ENCODE measurements around the gene IST1. TPM values are rescaled to one million over a fixed set of nuclear protein-coding genes. Genes with fewer than 3 reads are reported as not detected.
A peak's percentile ranks its signal among the peaks of the same experiment; 100 is the strongest.

Gene IST1
- total RNA-seq, 2 donors from 2014 or later = 193 to 249 TPM

GRCh38 chr16:71883849-71884638 is 11.3 kb upstream of the IST1 start, which contains the start of gene ZNF821:
Gene ZNF821 (minus strand): TSS chr16:71884182. CDS start chr16:71879946, 4,236 bp downstream.
- TF ChIP-seq CTCF (IDR thresholded peaks at IDR 0.05) (peak in 2 of 4 experiments; percentile 11 to 40), POLR2A (IDR thresholded peaks at IDR 0.05) (peak; percentile 41), POLR2AphosphoS5 (IDR thresholded peaks at IDR 0.05) (no peak)
- no peaks in the 10 kb centered on the region for H3K27me3 ChIP-seq (replicated peaks; ENCODE audit: insufficient read depth)
- no peaks in the 10 kb centered on the region for H3K9me3 ChIP-seq
- under 1% methylated on average over 64 of the region's 85 CpGs for WGBS
- H3K4me1 ChIP-seq (replicated peaks) = no peaks in the 10 kb centered on the region
- peak; percentile 79 for DNase-seq (ENCODE audit: low spot score)
- no peaks in the 10 kb centered on the region for H3K36me3 ChIP-seq
- peak within 1 kb of the TSS; percentile 94 to 97 for H3K27ac ChIP-seq
- intact Hi-C loops (cut with DNase I) = loop anchor here (5.0 kb wide), 3 partner anchors 77 to 162 kb away; partner anchors contain the start of genes AP1G1 and PHLPP2
- H3K4me3 ChIP-seq = peak within 1 kb of the TSS; percentile 78 to 96

- TF ChIP-seq POLR2A (IDR thresholded peaks at IDR 0.05) (no peak), CTCF (IDR thresholded peaks at IDR 0.05) (no peak), POLR2AphosphoS5 (IDR thresholded peaks at IDR 0.05) (no peak)
- no peak for DNase-seq (ENCODE audit: low spot score)
- Histone ChIP-seq H3K27ac (no peak overlapping the region), H3K4me3 (no peak overlapping the region), H3K9me3 (no peaks in the 10 kb centered on the region), H3K27me3 (replicated peaks; ENCODE audit: insufficient read depth) (no peaks in the 10 kb centered on the region), H3K4me1 (replicated peaks) (no peaks in the 10 kb centered on the region), H3K36me3 (no peaks in the 10 kb centered on the region)
- 43% methylated on average over 4 of the region's 4 CpGs for WGBS
- intact Hi-C loops (cut with DNase I) = no loop called here
Observed at GRCh38 chr16:71885261-71885650, 10.1 kb upstream of the IST1 start.

DNA sequence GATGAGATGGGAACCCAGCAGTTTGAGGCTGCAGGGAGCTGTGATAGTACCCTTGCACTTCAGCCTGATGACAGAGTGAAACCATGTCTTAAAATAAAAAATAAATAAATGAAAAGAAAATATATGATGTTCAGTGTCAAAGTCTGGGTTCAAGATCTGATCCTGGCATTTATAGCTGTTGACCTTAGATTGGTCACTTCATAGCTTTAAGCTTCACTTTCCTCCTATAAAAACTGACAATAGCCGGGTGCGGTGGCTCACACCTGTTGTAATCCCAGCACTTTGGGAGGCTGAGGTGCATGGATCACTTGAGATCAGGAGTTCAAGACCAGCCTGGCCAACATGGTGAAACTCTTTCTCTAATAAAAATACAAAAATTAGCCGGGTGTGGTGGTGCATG is 6.2 kb upstream of the IST1 start:
- no peak overlapping the region for H3K27ac ChIP-seq
- no peaks in the 10 kb centered on the region for H3K4me1 ChIP-seq (replicated peaks)
- intact Hi-C loops (cut with DNase I) = no loop called here
- DNase-seq (ENCODE audit: low spot score) = no peak
- H3K4me3 ChIP-seq = no peak overlapping the region
- no peaks in the 10 kb centered on the region for H3K36me3 ChIP-seq
- no peaks in the 10 kb centered on the region for H3K9me3 ChIP-seq
- H3K27me3 ChIP-seq (replicated peaks; ENCODE audit: insufficient read depth) = no peaks in the 10 kb centered on the region
- WGBS = 93% methylated on average over 3 of the region's 3 CpGs
- TF ChIP-seq POLR2AphosphoS5 (IDR thresholded peaks at IDR 0.05) (no peak), CTCF (IDR thresholded peaks at IDR 0.05) (no peak), POLR2A (IDR thresholded peaks at IDR 0.05) (no peak)

GRCh38 chr16:71893888-71894228 is 1.5 kb upstream of the IST1 start:
- Histone ChIP-seq H3K36me3 (no peaks in the 10 kb centered on the region), H3K4me3 (peak overlapping the region; percentile 70 to 98), H3K27me3 (replicated peaks; ENCODE audit: insufficient read depth) (no peaks in the 10 kb centered on the region), H3K9me3 (no peaks in the 10 kb centered on the region), H3K4me1 (replicated peaks) (peaks cover 2% of the 10 kb centered on the region), H3K27ac (peak overlapping the region; percentile 97)
- intact Hi-C loops (cut with DNase I) = no loop called here
- WGBS = 49% methylated on average over 7 of the region's 7 CpGs
- no peak for TF ChIP-seq CTCF (IDR thresholded peaks at IDR 0.05)
- no peak for TF ChIP-seq POLR2A (IDR thresholded peaks at IDR 0.05)
- no peak for TF ChIP-seq POLR2AphosphoS5 (IDR thresholded peaks at IDR 0.05)
- DNase-seq (ENCODE audit: low spot score) = no peak

Data from prostate gland (tissue), 2 donors.